PC-9 (cell line): ENCODE data around the gene SMARCA2. TPM values are rescaled to one million over a fixed set of nuclear protein-coding genes. Genes with fewer than 3 reads are reported as not detected.

Source experiments
- BruUV-seq: library from RNA; stranded (reverse); fragments of 400-500 nt; replicated peaks from 2 replicates; lab custom pipeline; 2021; lab: Mats Ljungman, UMichigan
- CTCF ChIA-PET: fragments of 300-600 bp; sonication (Branson Sonifier 250); formaldehyde crosslinking; loops from one replicate; lab custom pipeline; 2022; ENCODE audit warnings: antibody characterized with exemption; lab: Charles Lee
- POLR2A ChIA-PET: fragments of 300-600 bp; sonication (Branson Sonifier 250); formaldehyde crosslinking; loops from one replicate; lab custom pipeline; 2022; ENCODE audit warnings: antibody characterized with exemption; ENCODE audit not compliant: unreplicated experiment; lab: Charles Lee
- DNase-seq, 2 experiments: peaks; one replicate each; pipeline versions ENCODE4 v3.0.0 to v3.0.0-alpha.2; 2015 to 2022; ENCODE audit warnings: mixed read lengths in 1 of 2
- H2AFZ ChIP-seq: fragments of 200-600 bp; sonication (generic); 2 replicates; pipeline ENCODE4 v1.8.1; 2017; ENCODE audit warnings: antibody characterized with exemption
- H3F3A ChIP-seq: fragments of 200-600 bp; sonication (generic); 2 replicates; pipeline ENCODE4 v1.8.1; 2017; ENCODE audit warnings: antibody characterized with exemption, mild to moderate bottlenecking, low read depth; ENCODE audit not compliant: insufficient read depth
- H3K27ac ChIP-seq: fragments of 200-600 bp; sonication (generic); 2 replicates; pipeline ENCODE4 v1.6.1; 2016; ENCODE audit warnings: mixed run types
- H3K27me3 ChIP-seq: fragments of 200-600 bp; sonication (generic); 2 replicates; pipeline ENCODE4 v1.6.1; 2016; ENCODE audit warnings: low read depth, mixed run types; ENCODE audit not compliant: insufficient read depth
- H3K36me3 ChIP-seq: fragments of 200-600 bp; sonication (generic); 2 replicates; pipeline ENCODE4 v1.6.1; 2016; ENCODE audit warnings: low read depth, mixed run types
- H3K4me1 ChIP-seq: fragments of 200-600 bp; sonication (generic); replicated peaks from 2 replicates; pipeline ENCODE4 v1.6.1; 2016; ENCODE audit warnings: mixed run types; ENCODE audit not compliant: insufficient read depth
- H3K4me2 ChIP-seq: fragments of 200-600 bp; sonication (generic); 2 replicates; pipeline ENCODE4 v1.6.1; 2017; ENCODE audit warnings: mixed run types
- H3K4me3 ChIP-seq: fragments of 200-600 bp; sonication (generic); 2 replicates; pipeline ENCODE4 v1.6.1; 2016; ENCODE audit warnings: mixed run types
- H3K79me2 ChIP-seq: fragments of 200-600 bp; sonication (generic); 2 replicates; pipeline ENCODE4 v1.6.1; 2017; ENCODE audit warnings: low read depth, mixed run types
- H3K9me2 ChIP-seq: fragments of 200-600 bp; sonication (generic); 2 replicates; pipeline ENCODE4 v1.8.1; 2017; ENCODE audit warnings: mild to moderate bottlenecking; ENCODE audit not compliant: insufficient read depth
- H3K9me3 ChIP-seq: fragments of 200-600 bp; sonication (generic); 2 replicates; pipeline ENCODE4 v1.8.1; 2016; ENCODE audit warnings: low read depth; ENCODE audit not compliant: insufficient read depth
- H4K20me1 ChIP-seq: fragments of 200-600 bp; sonication (generic); 2 replicates; pipeline ENCODE4 v1.8.1; 2017; ENCODE audit not compliant: insufficient read depth
- EZH2 ChIP-seq: fragments of 200-600 bp; sonication (generic); IDR thresholded peaks from 2 replicates; pipeline ENCODE4 v1.8.0; 2017; ENCODE audit warnings: antibody characterized with exemption, low read depth
- intact Hi-C: fragments of 100-400 bp; cut with micrococcal nuclease; formaldehyde crosslinking; loops from one replicate; pipeline ENCODE4 v1.10.0; 2022; ENCODE audit not compliant: unreplicated experiment
- total RNA-seq: library from RNA; stranded (reverse); gene quantifications from 2 replicates; pipeline ENCODE4 v1.2.3, GENCODE V29; 2021
- TF ChIP-seq, protein P1 (sequence below): fragments of 200-600 bp; sonication (generic); conservative IDR thresholded peaks from 2 replicates; pipeline ENCODE4 v1.6.1; 2017; ENCODE audit warnings: mixed run types, antibody characterized with exemption, mild to moderate bottlenecking, moderate library complexity

The SMARCA2 gene
- total RNA-seq, 1 experiment from 2014 or later, result 29.3 TPM

DNA sequence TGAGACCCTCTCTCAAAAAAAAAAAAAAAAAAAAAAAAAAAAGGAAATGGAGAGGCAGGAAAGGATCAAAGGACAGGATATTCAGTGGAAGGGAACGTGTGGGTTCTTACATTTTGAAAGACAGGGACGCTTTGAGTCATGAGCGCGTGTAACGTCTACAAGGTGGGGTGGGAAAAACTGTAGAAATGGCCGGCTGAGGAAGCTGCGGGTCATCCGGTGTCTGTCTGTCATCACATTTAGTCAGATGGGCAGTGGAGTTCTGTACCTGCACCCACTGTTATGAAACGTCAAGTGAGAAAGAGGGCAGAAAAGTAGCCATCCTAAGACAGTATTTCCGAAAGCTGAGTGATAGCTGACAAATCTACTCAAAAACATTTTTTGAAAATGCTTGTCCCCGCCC lies 159.8 kb downstream of the SMARCA2 start:
- Histone ChIP-seq H3K9me2 (no peaks in the 10 kb centered on the region), H3K36me3 (no peaks in the 10 kb centered on the region), H2AFZ (no peak overlapping the region), H3F3A (no peaks in the 10 kb centered on the region), H3K27ac (no peak overlapping the region), H3K4me2 (no peak overlapping the region), H4K20me1 (no peaks in the 10 kb centered on the region), H3K4me3 (no peak overlapping the region), H3K27me3 (no peaks in the 10 kb centered on the region), H3K9me3 (no peaks in the 10 kb centered on the region), H3K79me2 (no peaks in the 10 kb centered on the region), H3K4me1 (no peaks in the 10 kb centered on the region)
- ChIA-PET POLR2A (no interaction called here), CTCF (no interaction called here)
- no TSS peak for BruUV-seq
- DNase-seq, result no peak
- TF ChIP-seq EZH2, result no peak
- TF ChIP-seq, protein P1, sequence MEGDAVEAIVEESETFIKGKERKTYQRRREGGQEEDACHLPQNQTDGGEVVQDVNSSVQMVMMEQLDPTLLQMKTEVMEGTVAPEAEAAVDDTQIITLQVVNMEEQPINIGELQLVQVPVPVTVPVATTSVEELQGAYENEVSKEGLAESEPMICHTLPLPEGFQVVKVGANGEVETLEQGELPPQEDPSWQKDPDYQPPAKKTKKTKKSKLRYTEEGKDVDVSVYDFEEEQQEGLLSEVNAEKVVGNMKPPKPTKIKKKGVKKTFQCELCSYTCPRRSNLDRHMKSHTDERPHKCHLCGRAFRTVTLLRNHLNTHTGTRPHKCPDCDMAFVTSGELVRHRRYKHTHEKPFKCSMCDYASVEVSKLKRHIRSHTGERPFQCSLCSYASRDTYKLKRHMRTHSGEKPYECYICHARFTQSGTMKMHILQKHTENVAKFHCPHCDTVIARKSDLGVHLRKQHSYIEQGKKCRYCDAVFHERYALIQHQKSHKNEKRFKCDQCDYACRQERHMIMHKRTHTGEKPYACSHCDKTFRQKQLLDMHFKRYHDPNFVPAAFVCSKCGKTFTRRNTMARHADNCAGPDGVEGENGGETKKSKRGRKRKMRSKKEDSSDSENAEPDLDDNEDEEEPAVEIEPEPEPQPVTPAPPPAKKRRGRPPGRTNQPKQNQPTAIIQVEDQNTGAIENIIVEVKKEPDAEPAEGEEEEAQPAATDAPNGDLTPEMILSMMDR, result no peak
- intact Hi-C loops, result no loop called here

DNA sequence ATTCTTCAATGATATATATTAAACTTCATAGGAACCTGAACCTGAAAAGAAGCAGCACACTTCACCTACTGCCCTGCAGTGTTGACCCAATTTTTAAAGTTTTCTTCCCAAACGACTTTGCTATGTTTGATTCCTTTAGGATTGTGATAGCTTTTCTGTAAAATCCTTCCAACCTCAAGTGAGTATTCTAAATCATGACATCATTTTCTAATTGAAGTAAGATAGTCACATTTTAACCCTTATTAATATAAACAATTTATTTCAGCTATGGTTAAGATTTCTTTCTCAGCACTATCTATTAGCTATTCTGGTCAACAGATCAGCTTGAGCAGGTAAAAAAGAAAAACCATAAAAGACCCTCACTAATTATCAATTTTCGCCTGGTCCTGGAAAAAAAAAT lies 162.0 kb downstream of the SMARCA2 start:
- Histone ChIP-seq H2AFZ (no peak overlapping the region), H3F3A (no peaks in the 10 kb centered on the region), H3K4me3 (no peak overlapping the region), H3K79me2 (no peaks in the 10 kb centered on the region), H3K27ac (no peak overlapping the region), H3K9me2 (no peaks in the 10 kb centered on the region), H4K20me1 (no peaks in the 10 kb centered on the region), H3K36me3 (no peaks in the 10 kb centered on the region), H3K4me1 (no peaks in the 10 kb centered on the region), H3K9me3 (no peaks in the 10 kb centered on the region), H3K4me2 (no peak overlapping the region), H3K27me3 (no peaks in the 10 kb centered on the region)
- TF ChIP-seq, protein P1, result no peak
- TF ChIP-seq EZH2, result no peak
- ChIA-PET POLR2A (no interaction called here), CTCF (no interaction called here)
- intact Hi-C loops, result no loop called here
- BruUV-seq, result no TSS peak
- DNase-seq, result no peak

DNA sequence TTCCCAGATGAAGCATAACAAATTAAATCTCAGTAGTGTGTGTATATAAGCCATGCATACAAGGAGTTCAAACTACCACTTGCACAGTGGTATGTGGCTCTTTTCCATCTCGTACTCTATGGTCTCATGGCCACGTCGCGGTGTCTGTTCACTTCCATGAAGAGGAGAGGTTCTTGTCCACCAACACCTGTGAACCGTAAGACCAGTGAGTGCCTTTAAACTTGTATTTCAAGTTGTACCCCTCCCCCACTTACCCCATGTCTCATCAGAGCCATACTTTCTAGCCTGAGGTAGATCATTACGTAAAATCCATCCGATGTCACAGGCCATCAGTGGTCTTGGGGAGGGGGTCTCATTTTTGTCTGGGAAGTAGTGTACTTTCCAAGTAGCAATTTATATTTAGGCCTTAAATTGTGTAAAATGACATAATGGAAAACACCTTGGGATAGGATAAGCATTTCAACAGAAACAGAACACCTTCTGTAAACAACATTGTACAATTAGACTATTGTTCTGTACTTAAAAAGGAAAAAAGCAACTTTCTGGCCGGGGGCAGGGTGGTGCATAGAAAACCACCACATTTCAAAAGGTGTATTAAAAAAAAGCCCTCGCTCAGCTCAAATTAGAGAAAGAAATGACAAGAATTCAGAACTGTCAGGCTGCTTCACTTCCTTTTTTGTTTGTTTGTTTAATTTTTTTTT lies 163.0 kb downstream of the SMARCA2 start:
- CTCF ChIA-PET, result no interaction called here

More for the DNA sequence above, 163.0 kb downstream of the SMARCA2 start:
- Histone ChIP-seq H3K27me3 (no peaks in the 10 kb centered on the region), H3K36me3 (no peaks in the 10 kb centered on the region), H3K4me2 (no peak overlapping the region), H3K4me1 (no peaks in the 10 kb centered on the region), H3K9me2 (no peaks in the 10 kb centered on the region), H4K20me1 (no peaks in the 10 kb centered on the region), H3K27ac (no peak overlapping the region), H2AFZ (no peak overlapping the region), H3K4me3 (no peak overlapping the region), H3F3A (no peaks in the 10 kb centered on the region), H3K79me2 (no peaks in the 10 kb centered on the region), H3K9me3 (no peaks in the 10 kb centered on the region)
- intact Hi-C loops, result no loop called here
- TF ChIP-seq EZH2, result no peak
- TF ChIP-seq, protein P1, result no peak
- POLR2A ChIA-PET, result no interaction called here
- no peak for DNase-seq
- BruUV-seq, result no TSS peak
